ENCODE data around the gene CNTNAP5. TPM values are rescaled to one million over a fixed set of nuclear protein-coding genes. Genes with fewer than 3 reads are reported as not detected.

The CNTNAP5 gene
- total RNA-seq, 1 donor from 2014 or later, result not detected

DNA sequence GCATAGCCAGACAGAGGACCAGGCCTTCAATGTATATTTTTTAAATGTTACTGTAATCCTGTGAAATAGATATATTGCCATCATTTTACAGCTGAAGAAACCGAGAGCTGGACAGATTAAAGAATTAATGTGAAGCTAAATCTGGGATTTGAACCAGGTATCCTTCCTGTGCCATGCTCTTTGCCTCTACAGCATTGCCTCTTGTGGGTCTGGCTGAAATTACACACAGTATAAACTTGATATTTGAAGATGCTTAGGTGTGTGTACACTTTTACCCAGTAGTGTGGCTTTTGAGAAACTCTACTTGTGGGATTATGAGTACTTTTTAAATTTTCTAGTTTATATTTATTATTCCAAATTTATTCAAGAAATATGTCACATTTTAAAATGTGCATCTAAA lies 264.5 kb downstream of the CNTNAP5 start:
- Mint-ChIP-seq H3K9me3 (no peaks in the 10 kb centered on the region), H3K4me3 (no peak overlapping the region), H3K36me3 (no peaks in the 10 kb centered on the region), H3K27ac (no peak overlapping the region), H3K4me1 (peaks cover 4% of the 10 kb centered on the region), H3K27me3 (ENCODE audit: insufficient read depth, low read depth) (no peaks in the 10 kb centered on the region)
- H3K36me3 ChIP-seq, result no peaks in the 10 kb centered on the region
- no peaks in the 10 kb centered on the region for H4K20me1 ChIP-seq (ENCODE audit: low read depth)
- no peaks in the 10 kb centered on the region for H3K27me3 ChIP-seq
- no peaks in the 10 kb centered on the region for H3K79me2 ChIP-seq (ENCODE audit: low read depth)
- H3K4me3 ChIP-seq, result no peak overlapping the region
- no peak overlapping the region for H3K27ac ChIP-seq
- H3K9ac ChIP-seq, result no peak overlapping the region
- TF ChIP-seq EZH2phosphoT487 (IDR thresholded peaks at IDR 0.05), result no peak
- TF ChIP-seq, protein P1, sequence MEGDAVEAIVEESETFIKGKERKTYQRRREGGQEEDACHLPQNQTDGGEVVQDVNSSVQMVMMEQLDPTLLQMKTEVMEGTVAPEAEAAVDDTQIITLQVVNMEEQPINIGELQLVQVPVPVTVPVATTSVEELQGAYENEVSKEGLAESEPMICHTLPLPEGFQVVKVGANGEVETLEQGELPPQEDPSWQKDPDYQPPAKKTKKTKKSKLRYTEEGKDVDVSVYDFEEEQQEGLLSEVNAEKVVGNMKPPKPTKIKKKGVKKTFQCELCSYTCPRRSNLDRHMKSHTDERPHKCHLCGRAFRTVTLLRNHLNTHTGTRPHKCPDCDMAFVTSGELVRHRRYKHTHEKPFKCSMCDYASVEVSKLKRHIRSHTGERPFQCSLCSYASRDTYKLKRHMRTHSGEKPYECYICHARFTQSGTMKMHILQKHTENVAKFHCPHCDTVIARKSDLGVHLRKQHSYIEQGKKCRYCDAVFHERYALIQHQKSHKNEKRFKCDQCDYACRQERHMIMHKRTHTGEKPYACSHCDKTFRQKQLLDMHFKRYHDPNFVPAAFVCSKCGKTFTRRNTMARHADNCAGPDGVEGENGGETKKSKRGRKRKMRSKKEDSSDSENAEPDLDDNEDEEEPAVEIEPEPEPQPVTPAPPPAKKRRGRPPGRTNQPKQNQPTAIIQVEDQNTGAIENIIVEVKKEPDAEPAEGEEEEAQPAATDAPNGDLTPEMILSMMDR (IDR thresholded peaks at IDR 0.05), result peak; percentile 12
- no peak overlapping the region for H2AFZ ChIP-seq (replicated peaks)
- no peak for DNase-seq (ENCODE audit: low spot score)
- H3F3A ChIP-seq (ENCODE audit: low read depth), result peaks cover 4% of the 10 kb centered on the region
- H3K9me3 ChIP-seq (ENCODE audit: low read depth), result no peaks in the 10 kb centered on the region
- H3K4me2 ChIP-seq, result no peak overlapping the region
- H3K4me1 ChIP-seq, result peaks cover 5% of the 10 kb centered on the region

DNA sequence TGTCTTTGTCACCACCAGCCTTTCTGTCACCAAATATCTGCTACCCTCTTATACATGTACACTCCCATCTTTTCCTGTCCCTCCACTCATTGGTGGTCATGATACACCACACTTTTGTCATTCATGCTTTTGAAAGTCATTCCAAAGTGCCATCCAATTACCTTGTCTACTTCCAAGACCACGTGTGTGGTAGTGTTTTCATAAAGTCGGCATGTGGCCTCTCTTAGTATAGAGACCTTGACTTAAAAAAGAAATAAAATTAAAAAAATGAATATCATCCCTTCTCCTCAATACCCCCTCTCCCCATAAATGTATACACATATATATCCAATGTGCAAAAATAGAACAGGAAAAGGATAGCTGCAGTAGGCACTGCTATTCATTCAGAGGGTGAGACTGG lies 271.4 kb downstream of the CNTNAP5 start:
- H3K27ac Mint-ChIP-seq, result no peak overlapping the region
- no peaks in the 10 kb centered on the region for H3K9me3 ChIP-seq (ENCODE audit: low read depth)
- no peak overlapping the region for H3K4me3 ChIP-seq
- DNase-seq (ENCODE audit: low spot score), result no peak
- peaks cover 4% of the 10 kb centered on the region for H3F3A ChIP-seq (ENCODE audit: low read depth)
- peaks cover 4% of the 10 kb centered on the region for H3K4me1 Mint-ChIP-seq
- peaks cover 5% of the 10 kb centered on the region for H3K4me1 ChIP-seq
- TF ChIP-seq EZH2phosphoT487 (IDR thresholded peaks at IDR 0.05), result no peak
- no peak for TF ChIP-seq EZH2 (IDR thresholded peaks at IDR 0.05)
- TF ChIP-seq, protein P1 (IDR thresholded peaks at IDR 0.05), result no peak
- H3K36me3 Mint-ChIP-seq, result no peaks in the 10 kb centered on the region
- H3K27me3 Mint-ChIP-seq (ENCODE audit: insufficient read depth, low read depth), result peaks cover 3% of the 10 kb centered on the region
- no peaks in the 10 kb centered on the region for H3K36me3 ChIP-seq
- no peak overlapping the region for H3K4me3 Mint-ChIP-seq
- H3K9ac ChIP-seq, result no peak overlapping the region
- H4K20me1 ChIP-seq (ENCODE audit: low read depth), result no peaks in the 10 kb centered on the region
- no peak overlapping the region for H2AFZ ChIP-seq (replicated peaks)
- H3K27ac ChIP-seq, result no peak overlapping the region
- H3K9me3 Mint-ChIP-seq, result no peaks in the 10 kb centered on the region
- no peak overlapping the region for H3K4me2 ChIP-seq
- H3K79me2 ChIP-seq (ENCODE audit: low read depth), result no peaks in the 10 kb centered on the region
- no peaks in the 10 kb centered on the region for H3K27me3 ChIP-seq

DNA sequence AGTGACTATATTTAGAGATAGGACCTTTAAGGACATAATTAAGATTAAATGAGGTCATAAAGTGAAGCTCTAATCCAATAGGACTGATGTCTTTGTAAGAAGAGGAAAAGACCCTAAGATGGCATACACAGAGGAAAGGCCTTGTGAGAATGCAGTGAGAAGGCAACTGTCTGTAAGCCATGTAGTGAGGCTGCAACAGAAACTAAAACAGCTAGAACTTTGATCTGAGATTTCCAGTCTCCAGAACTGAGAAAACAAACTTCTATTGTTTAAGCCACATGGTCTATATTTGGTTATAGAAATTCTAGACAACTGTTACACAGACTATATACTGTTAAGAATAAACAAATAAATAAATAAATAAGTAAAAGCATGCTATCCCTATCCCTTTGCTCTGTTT lies 276.8 kb downstream of the CNTNAP5 start:
- Mint-ChIP-seq H3K4me1 (no peaks in the 10 kb centered on the region), H3K27ac (no peak overlapping the region), H3K27me3 (ENCODE audit: insufficient read depth, low read depth) (peaks cover 5% of the 10 kb centered on the region), H3K4me3 (no peak overlapping the region), H3K36me3 (no peaks in the 10 kb centered on the region), H3K9me3 (peaks cover 2% of the 10 kb centered on the region)
- no peaks in the 10 kb centered on the region for H3K4me1 ChIP-seq
- no peaks in the 10 kb centered on the region for H3F3A ChIP-seq (ENCODE audit: low read depth)
- H3K4me2 ChIP-seq, result no peak overlapping the region
- H2AFZ ChIP-seq (replicated peaks), result no peak overlapping the region
- no peak overlapping the region for H3K27ac ChIP-seq
- H4K20me1 ChIP-seq (ENCODE audit: low read depth), result no peaks in the 10 kb centered on the region
- H3K79me2 ChIP-seq (ENCODE audit: low read depth), result no peaks in the 10 kb centered on the region
- TF ChIP-seq, protein P1 (IDR thresholded peaks at IDR 0.05), result no peak
- no peak for TF ChIP-seq EZH2 (IDR thresholded peaks at IDR 0.05)
- TF ChIP-seq EZH2phosphoT487 (IDR thresholded peaks at IDR 0.05), result no peak
- no peak for DNase-seq (ENCODE audit: low spot score)
- no peak overlapping the region for H3K4me3 ChIP-seq
- H3K9ac ChIP-seq, result no peak overlapping the region
- no peaks in the 10 kb centered on the region for H3K27me3 ChIP-seq
- H3K36me3 ChIP-seq, result no peaks in the 10 kb centered on the region
- no peaks in the 10 kb centered on the region for H3K9me3 ChIP-seq (ENCODE audit: low read depth)
